ENCODE measurements around the gene MIDN.

DNA sequence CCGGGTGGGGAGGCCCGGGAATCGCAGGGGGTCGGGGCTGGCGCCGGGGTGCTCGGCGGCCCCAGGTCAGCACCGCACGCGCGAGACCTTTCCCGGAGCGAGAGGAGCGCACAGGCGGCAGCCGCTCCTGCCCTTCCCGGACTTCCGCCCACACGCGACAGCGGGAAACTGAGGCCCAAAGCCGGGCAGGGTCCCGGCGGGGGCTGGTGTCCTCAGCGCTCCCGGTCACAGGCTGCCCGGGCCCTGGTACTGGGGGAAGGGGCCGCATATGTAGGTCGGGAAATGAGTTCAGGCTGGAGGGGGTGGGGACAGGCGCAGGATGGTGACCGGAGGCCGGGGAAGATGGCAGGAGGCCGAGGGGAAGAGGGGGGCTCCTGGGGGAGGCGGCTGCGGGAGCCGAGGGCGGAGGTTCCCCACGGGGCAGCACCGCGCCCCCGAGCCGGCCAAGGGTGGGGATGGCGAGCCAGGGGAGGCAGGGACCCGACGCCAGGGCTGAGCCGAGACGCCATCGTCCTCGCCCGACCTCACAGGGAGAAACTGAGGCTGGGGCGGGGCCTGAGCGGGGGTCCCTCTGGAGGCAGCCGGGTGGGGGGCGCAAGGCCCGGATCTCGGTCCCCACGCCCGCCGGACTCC is 11.2 kb upstream of the MIDN start:
- TF ChIP-seq POLR2A (IDR thresholded peaks at IDR 0.05) (no peak), POLR2AphosphoS5 (IDR thresholded peaks at IDR 0.05) (no peak)
- TF ChIP-seq, protein P1, sequence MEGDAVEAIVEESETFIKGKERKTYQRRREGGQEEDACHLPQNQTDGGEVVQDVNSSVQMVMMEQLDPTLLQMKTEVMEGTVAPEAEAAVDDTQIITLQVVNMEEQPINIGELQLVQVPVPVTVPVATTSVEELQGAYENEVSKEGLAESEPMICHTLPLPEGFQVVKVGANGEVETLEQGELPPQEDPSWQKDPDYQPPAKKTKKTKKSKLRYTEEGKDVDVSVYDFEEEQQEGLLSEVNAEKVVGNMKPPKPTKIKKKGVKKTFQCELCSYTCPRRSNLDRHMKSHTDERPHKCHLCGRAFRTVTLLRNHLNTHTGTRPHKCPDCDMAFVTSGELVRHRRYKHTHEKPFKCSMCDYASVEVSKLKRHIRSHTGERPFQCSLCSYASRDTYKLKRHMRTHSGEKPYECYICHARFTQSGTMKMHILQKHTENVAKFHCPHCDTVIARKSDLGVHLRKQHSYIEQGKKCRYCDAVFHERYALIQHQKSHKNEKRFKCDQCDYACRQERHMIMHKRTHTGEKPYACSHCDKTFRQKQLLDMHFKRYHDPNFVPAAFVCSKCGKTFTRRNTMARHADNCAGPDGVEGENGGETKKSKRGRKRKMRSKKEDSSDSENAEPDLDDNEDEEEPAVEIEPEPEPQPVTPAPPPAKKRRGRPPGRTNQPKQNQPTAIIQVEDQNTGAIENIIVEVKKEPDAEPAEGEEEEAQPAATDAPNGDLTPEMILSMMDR (IDR thresholded peaks at IDR 0.05), result no peak

All from suprapubic skin (tissue), 4 donors.